Neural cell (in vitro differentiated cells): ENCODE data around the gene COX7A2. TPM values are rescaled to one million over a fixed set of nuclear protein-coding genes. Genes with fewer than 3 reads are reported as not detected.
A peak's percentile ranks its signal among the peaks of the same experiment; 100 is the strongest.

Experiments
- H2AFZ ChIP-seq: fragments of 200-600, 300-800 bp; sonication (generic), shearing (Covaris generic); 2 replicates; pipeline ENCODE4 v1.6.0; 2014; ENCODE audit warnings: low read depth, mild to moderate bottlenecking, antibody characterized with exemption, low read length, moderate library complexity
- H3F3A ChIP-seq: fragments of 200-600 bp; shearing (Covaris generic); 2 replicates; pipeline ENCODE4 v1.6.1; 2016; ENCODE audit warnings: mild to moderate bottlenecking, moderate library complexity, mixed read lengths, antibody characterized with exemption, low read length; ENCODE audit not compliant: insufficient read depth, poor library complexity, severe bottlenecking
- H3K27ac ChIP-seq: fragments of 200-600, 300-800 bp; sonication (generic), shearing (Covaris generic); 2 replicates; pipeline ENCODE4 v1.5.1; 2014; ENCODE audit warnings: mild to moderate bottlenecking, low read length, moderate library complexity
- H3K27me3 ChIP-seq: fragments of 300-800, 200-600 bp; sonication (generic), shearing (Covaris generic); 2 replicates; pipeline ENCODE4 v1.6.0; 2014; ENCODE audit warnings: mild to moderate bottlenecking, low read depth, low read length, moderate library complexity; ENCODE audit not compliant: insufficient read depth
- H3K36me3 ChIP-seq: fragments of 300-800, 200-600 bp; sonication (generic), shearing (Covaris generic); 2 replicates; pipeline ENCODE4 v1.5.1; 2014; ENCODE audit warnings: mild to moderate bottlenecking, antibody characterized with exemption, low read length, moderate library complexity; ENCODE audit not compliant: insufficient read depth
- H3K4me2 ChIP-seq: fragments of 300-800, 200-600 bp; sonication (generic), shearing (Covaris generic); 2 replicates; pipeline ENCODE4 v1.6.0; 2014; ENCODE audit warnings: mild to moderate bottlenecking, low read length
- H3K4me3 ChIP-seq: fragments of 300-800, 200-600 bp; sonication (generic), shearing (Covaris generic); 2 replicates; pipeline ENCODE4 v1.5.1; 2014; ENCODE audit warnings: mild to moderate bottlenecking, low read length, moderate library complexity
- H3K79me2 ChIP-seq: fragments of 200-600 bp; shearing (Covaris generic); replicated peaks from 2 replicates; pipeline ENCODE4 v1.6.0; 2014; ENCODE audit warnings: mild to moderate bottlenecking, low read length, moderate library complexity; ENCODE audit not compliant: insufficient read depth
- H3K9ac ChIP-seq: fragments of 300-800, 200-600 bp; sonication (generic), shearing (Covaris generic); 2 replicates; pipeline ENCODE4 v1.6.1; 2016; ENCODE audit warnings: mild to moderate bottlenecking, low read length, mixed read lengths
- H3K9me2 ChIP-seq: fragments of 200-600 bp; shearing (Covaris generic); 2 replicates; pipeline ENCODE4 v1.6.1; 2016; ENCODE audit warnings: mild to moderate bottlenecking, low read length, mixed read lengths; ENCODE audit not compliant: insufficient read depth
- H3K9me3 ChIP-seq: fragments of 200-600, 300-800 bp; sonication (generic), shearing (Covaris generic); 2 replicates; pipeline ENCODE4 v1.6.1; 2016; ENCODE audit warnings: mild to moderate bottlenecking, mixed run types, low read length, moderate library complexity, mixed read lengths
- H4K20me1 ChIP-seq: fragments of 200-600 bp; shearing (Covaris generic); 2 replicates; pipeline ENCODE4 v1.6.1; 2016; ENCODE audit warnings: mild to moderate bottlenecking, mixed run types; ENCODE audit not compliant: insufficient read depth
- EP300 ChIP-seq: fragments of 450-650 bp; conservative IDR thresholded peaks from 2 replicates; pipeline ENCODE4 v1.6.1; 2014; ENCODE audit warnings: antibody characterized with exemption, mild to moderate bottlenecking, moderate library complexity; ENCODE audit not compliant: poor library complexity, severe bottlenecking
- EZH2 ChIP-seq: fragments of 200-600, 300-800 bp; shearing (Covaris generic), sonication (generic); IDR thresholded peaks from 2 replicates; pipeline ENCODE4 v1.6.1; 2014; ENCODE audit warnings: antibody characterized with exemption, low read length, borderline replicate concordance, mild to moderate bottlenecking; ENCODE audit not compliant: insufficient read depth, poor library complexity, severe bottlenecking
- MXI1 ChIP-seq: fragments of 450-650 bp; conservative IDR thresholded peaks from 2 replicates; pipeline ENCODE4 v1.6.1; 2014; ENCODE audit warnings: antibody characterized with exemption, mild to moderate bottlenecking; ENCODE audit not compliant: poor library complexity, severe bottlenecking
- POLR2AphosphoS5 ChIP-seq: IDR thresholded peaks from 2 replicates; pipeline ENCODE4 v1.6.1; 2012
- RAD21 ChIP-seq: fragments of 450-650 bp; conservative IDR thresholded peaks from 2 replicates; pipeline ENCODE4 v1.6.1; 2014; ENCODE audit warnings: antibody characterized with exemption, mild to moderate bottlenecking, moderate library complexity
- SMC3 ChIP-seq: fragments of 450-650 bp; conservative IDR thresholded peaks from 2 replicates; pipeline ENCODE4 v1.6.1; 2014; ENCODE audit warnings: antibody characterized with exemption, mild to moderate bottlenecking, moderate library complexity; ENCODE audit not compliant: poor library complexity
- TAF1 ChIP-seq: IDR thresholded peaks from 2 replicates; pipeline ENCODE4 v1.6.1; 2012; ENCODE audit warnings: low read depth
- polyA plus RNA-seq: library from polyadenylated mRNA; depleted of rRNA; stranded (reverse); fragments of >200 nt; gene quantifications from 2 replicates; pipeline ENCODE4 v1.2.3, GENCODE V29; 2014
- TF ChIP-seq, protein P1 (sequence below): IDR thresholded peaks from 2 replicates; pipeline ENCODE4 v1.6.1; 2012; ENCODE audit warnings: borderline replicate concordance
- TF ChIP-seq, protein P2 (sequence below): fragments of 450-650 bp; IDR thresholded peaks from 2 replicates; pipeline ENCODE4 v1.5.1; 2014; ENCODE audit warnings: antibody characterized with exemption, mild to moderate bottlenecking, moderate library complexity; ENCODE audit not compliant: poor library complexity, severe bottlenecking

The COX7A2 gene
- polyA plus RNA-seq, 1 donor from 2014 or later = 2,909 TPM

DNA sequence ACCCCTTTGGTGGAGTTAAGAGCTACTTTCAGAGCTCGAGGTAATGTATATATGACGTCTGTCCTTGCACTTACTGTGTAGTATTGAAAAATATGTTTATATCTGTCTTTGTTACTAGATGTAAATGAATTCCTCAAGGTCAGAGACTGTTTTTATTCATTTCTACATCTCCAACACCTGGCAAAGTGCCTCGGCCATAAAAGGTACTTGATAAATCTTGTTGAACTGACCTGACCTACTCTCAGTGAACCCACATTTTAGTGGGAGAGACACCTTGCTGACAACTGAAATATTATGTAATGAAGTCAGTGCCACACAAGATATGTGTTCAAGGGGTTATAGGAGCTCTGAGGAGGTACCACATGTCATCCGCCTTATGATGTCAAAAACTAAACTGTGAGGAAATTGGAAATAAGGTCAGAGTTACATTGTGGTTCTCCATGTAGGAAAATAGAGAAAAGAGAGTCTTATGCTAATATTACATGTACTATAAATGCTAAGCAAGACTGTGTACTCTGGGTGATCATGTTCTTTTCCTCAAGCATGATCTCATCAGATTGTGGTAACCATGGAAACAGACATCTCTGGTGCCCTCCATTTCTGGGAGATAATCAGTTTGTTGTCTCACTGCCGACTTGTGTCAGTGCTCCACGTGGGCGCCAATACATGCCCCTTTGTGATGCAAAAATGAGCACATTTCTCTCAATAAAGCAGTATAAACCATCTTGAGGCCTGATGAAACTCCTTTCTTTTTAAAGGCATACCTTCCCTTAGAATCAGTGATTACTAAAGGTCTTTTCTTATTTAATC is 46.7 kb upstream of the COX7A2 start:
- no peaks in the 10 kb centered on the region for H4K20me1 ChIP-seq
- H3K9ac ChIP-seq = peak overlapping the region; percentile 69
- peak; percentile 65 for TF ChIP-seq EP300
- no peak for TF ChIP-seq SMC3
- TF ChIP-seq MXI1 = peak; percentile 91
- TF ChIP-seq, protein P1, sequence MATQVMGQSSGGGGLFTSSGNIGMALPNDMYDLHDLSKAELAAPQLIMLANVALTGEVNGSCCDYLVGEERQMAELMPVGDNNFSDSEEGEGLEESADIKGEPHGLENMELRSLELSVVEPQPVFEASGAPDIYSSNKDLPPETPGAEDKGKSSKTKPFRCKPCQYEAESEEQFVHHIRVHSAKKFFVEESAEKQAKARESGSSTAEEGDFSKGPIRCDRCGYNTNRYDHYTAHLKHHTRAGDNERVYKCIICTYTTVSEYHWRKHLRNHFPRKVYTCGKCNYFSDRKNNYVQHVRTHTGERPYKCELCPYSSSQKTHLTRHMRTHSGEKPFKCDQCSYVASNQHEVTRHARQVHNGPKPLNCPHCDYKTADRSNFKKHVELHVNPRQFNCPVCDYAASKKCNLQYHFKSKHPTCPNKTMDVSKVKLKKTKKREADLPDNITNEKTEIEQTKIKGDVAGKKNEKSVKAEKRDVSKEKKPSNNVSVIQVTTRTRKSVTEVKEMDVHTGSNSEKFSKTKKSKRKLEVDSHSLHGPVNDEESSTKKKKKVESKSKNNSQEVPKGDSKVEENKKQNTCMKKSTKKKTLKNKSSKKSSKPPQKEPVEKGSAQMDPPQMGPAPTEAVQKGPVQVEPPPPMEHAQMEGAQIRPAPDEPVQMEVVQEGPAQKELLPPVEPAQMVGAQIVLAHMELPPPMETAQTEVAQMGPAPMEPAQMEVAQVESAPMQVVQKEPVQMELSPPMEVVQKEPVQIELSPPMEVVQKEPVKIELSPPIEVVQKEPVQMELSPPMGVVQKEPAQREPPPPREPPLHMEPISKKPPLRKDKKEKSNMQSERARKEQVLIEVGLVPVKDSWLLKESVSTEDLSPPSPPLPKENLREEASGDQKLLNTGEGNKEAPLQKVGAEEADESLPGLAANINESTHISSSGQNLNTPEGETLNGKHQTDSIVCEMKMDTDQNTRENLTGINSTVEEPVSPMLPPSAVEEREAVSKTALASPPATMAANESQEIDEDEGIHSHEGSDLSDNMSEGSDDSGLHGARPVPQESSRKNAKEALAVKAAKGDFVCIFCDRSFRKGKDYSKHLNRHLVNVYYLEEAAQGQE = peak; percentile 70
- peak; percentile 76 for TF ChIP-seq POLR2AphosphoS5
- TF ChIP-seq RAD21 = no peak
- no peak for TF ChIP-seq EZH2
- no peak for TF ChIP-seq TAF1
- TF ChIP-seq, protein P2, sequence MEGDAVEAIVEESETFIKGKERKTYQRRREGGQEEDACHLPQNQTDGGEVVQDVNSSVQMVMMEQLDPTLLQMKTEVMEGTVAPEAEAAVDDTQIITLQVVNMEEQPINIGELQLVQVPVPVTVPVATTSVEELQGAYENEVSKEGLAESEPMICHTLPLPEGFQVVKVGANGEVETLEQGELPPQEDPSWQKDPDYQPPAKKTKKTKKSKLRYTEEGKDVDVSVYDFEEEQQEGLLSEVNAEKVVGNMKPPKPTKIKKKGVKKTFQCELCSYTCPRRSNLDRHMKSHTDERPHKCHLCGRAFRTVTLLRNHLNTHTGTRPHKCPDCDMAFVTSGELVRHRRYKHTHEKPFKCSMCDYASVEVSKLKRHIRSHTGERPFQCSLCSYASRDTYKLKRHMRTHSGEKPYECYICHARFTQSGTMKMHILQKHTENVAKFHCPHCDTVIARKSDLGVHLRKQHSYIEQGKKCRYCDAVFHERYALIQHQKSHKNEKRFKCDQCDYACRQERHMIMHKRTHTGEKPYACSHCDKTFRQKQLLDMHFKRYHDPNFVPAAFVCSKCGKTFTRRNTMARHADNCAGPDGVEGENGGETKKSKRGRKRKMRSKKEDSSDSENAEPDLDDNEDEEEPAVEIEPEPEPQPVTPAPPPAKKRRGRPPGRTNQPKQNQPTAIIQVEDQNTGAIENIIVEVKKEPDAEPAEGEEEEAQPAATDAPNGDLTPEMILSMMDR = no peak
- peak overlapping the region; percentile 62 for H2AFZ ChIP-seq
- H3K27me3 ChIP-seq = no peaks in the 10 kb centered on the region
- H3K9me2 ChIP-seq = no peaks in the 10 kb centered on the region
- no peaks in the 10 kb centered on the region for H3K36me3 ChIP-seq
- peak overlapping the region; percentile 96 for H3K27ac ChIP-seq
- peak overlapping the region; percentile 53 for H3K4me3 ChIP-seq
- H3K79me2 ChIP-seq = peaks cover 9% of the 10 kb centered on the region
- peaks cover 6% of the 10 kb centered on the region for H3F3A ChIP-seq
- no peaks in the 10 kb centered on the region for H3K9me3 ChIP-seq
- peak overlapping the region; percentile 63 for H3K4me2 ChIP-seq

DNA sequence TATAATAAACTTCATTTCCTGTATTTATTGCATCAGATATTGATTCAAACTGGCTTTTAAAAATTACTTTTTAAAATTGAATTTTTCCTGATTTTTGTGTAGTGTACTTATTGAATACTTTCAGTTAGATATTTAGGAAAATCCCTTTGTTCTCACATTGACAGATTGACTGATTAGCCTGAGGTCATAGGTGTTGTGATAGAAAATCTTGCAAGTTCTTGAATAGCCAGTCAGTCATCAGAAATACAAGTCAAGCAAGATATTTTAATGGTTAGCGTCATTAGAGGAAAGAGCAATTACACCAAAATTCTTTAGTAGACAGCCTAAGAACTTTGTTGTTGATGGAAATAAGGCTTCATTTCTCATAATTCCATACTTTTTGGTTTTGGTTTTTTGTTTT is 44.4 kb upstream of the COX7A2 start:
- Histone ChIP-seq H4K20me1 (no peaks in the 10 kb centered on the region), H3K27me3 (no peaks in the 10 kb centered on the region), H3K4me3 (no peak overlapping the region), H3K9me3 (no peaks in the 10 kb centered on the region), H3K79me2 (peaks cover 20% of the 10 kb centered on the region), H3K9ac (no peak overlapping the region), H2AFZ (no peak overlapping the region), H3K36me3 (no peaks in the 10 kb centered on the region), H3F3A (peaks cover 6% of the 10 kb centered on the region), H3K27ac (no peak overlapping the region), H3K4me2 (no peak overlapping the region), H3K9me2 (no peaks in the 10 kb centered on the region)
- TF ChIP-seq POLR2AphosphoS5 (no peak), EZH2 (no peak), RAD21 (no peak), TAF1 (no peak), EP300 (no peak)
- TF ChIP-seq, protein P2 = no peak
